OCI-LY1 (cell line): ENCODE measurements around the gene BOD1.

Source experiments
- H2AFZ ChIP-seq: fragments of 200-600 bp; sonication (generic), shearing (Covaris generic); 2 replicates; pipeline ENCODE4 v1.6.0; 2014; ENCODE audit warnings: antibody characterized with exemption, mild to moderate bottlenecking, low read length
- H3F3A ChIP-seq: fragments of 200-600 bp; sonication (generic), shearing (Covaris generic); 2 replicates; pipeline ENCODE4 v1.6.0; 2014; ENCODE audit warnings: mild to moderate bottlenecking, antibody characterized with exemption, low read length, moderate library complexity; ENCODE audit not compliant: insufficient read depth
- H3K27ac ChIP-seq: fragments of 200-600 bp; sonication (generic); 2 replicates; pipeline ENCODE4 v1.5.1; 2014; ENCODE audit warnings: low read length, mixed run types, mild to moderate bottlenecking, low read depth; ENCODE audit not compliant: poor library complexity, severe bottlenecking
- H3K27me3 ChIP-seq: fragments of 200-600 bp; sonication (generic); 2 replicates; pipeline ENCODE4 v1.6.0; 2014; ENCODE audit warnings: antibody characterized with exemption, mild to moderate bottlenecking, low read length, moderate library complexity; ENCODE audit not compliant: insufficient read depth
- H3K36me3 ChIP-seq: fragments of 200-600 bp; sonication (generic); 2 replicates; pipeline ENCODE4 v1.6.1; 2014; ENCODE audit warnings: mild to moderate bottlenecking, antibody characterized with exemption, low read length, moderate library complexity, mixed read lengths; ENCODE audit not compliant: insufficient read depth
- H3K4me1 ChIP-seq: fragments of 200-600 bp; sonication (generic); 2 replicates; pipeline ENCODE4 v1.5.1; 2014; ENCODE audit warnings: mild to moderate bottlenecking, low read length, moderate library complexity; ENCODE audit not compliant: insufficient read depth, severe bottlenecking
- H3K4me2 ChIP-seq: fragments of 200-600 bp; sonication (generic), shearing (Covaris generic); 2 replicates; pipeline ENCODE4 v1.6.1; 2014; ENCODE audit warnings: low read length
- H3K4me3 ChIP-seq: fragments of 200-600 bp; sonication (generic); 2 replicates; pipeline ENCODE4 v1.5.1; 2014; ENCODE audit warnings: low read length, low read depth, mild to moderate bottlenecking, mixed read lengths; ENCODE audit not compliant: poor library complexity, severe bottlenecking
- H3K79me2 ChIP-seq: fragments of 200-600 bp; shearing (Covaris generic); 2 replicates; pipeline ENCODE4 v1.6.1; 2016; ENCODE audit warnings: mixed run types, low read length, mixed read lengths; ENCODE audit not compliant: insufficient read depth
- H3K9ac ChIP-seq: fragments of 200-600 bp; sonication (generic), shearing (Covaris generic); 2 replicates; pipeline ENCODE4 v1.6.1; 2014; ENCODE audit warnings: mild to moderate bottlenecking, low read length, mixed read lengths
- H3K9me2 ChIP-seq: fragments of 200-600 bp; sonication (generic), shearing (Covaris generic); 2 replicates; pipeline ENCODE4 v1.6.1; 2014; ENCODE audit warnings: low read depth, mild to moderate bottlenecking, low read length, mixed read lengths
- H3K9me3 ChIP-seq: fragments of 200-600 bp; shearing (Covaris generic); 2 replicates; pipeline ENCODE4 v1.6.1; 2014; ENCODE audit warnings: low read length, mixed read lengths
- H4K20me1 ChIP-seq: fragments of 200-600 bp; sonication (generic), shearing (Covaris generic); 2 replicates; pipeline ENCODE4 v1.6.0; 2016; ENCODE audit warnings: mild to moderate bottlenecking, low read length; ENCODE audit not compliant: insufficient read depth
- CTCF ChIP-seq: fragments of 200-600 bp; sonication (generic), shearing (Covaris generic); IDR thresholded peaks from 2 replicates; pipeline ENCODE4 v1.5.1; 2017; ENCODE audit warnings: mild to moderate bottlenecking, antibody characterized with exemption, low read length, moderate library complexity, mixed read lengths
- EZH2 ChIP-seq: fragments of 200-600 bp; sonication (generic), shearing (Covaris generic); IDR thresholded peaks from 2 replicates; pipeline ENCODE4 v1.8.0; 2017; ENCODE audit warnings: borderline replicate concordance, mixed run types, mild to moderate bottlenecking, antibody characterized with exemption, low read length, moderate library complexity, mixed read lengths

The BOD1 gene

GRCh38 chr5:173565491-173566072 lies 50.9 kb downstream of the BOD1 start:
- H3K4me2 ChIP-seq, result no peak overlapping the region
- no peaks in the 10 kb centered on the region for H3K4me1 ChIP-seq
- no peaks in the 10 kb centered on the region for H4K20me1 ChIP-seq
- peaks cover 5% of the 10 kb centered on the region; the same call in 1 of the 2 replicates for H3K27me3 ChIP-seq
- no peaks in the 10 kb centered on the region for H3K9me3 ChIP-seq
- H3K9me2 ChIP-seq, result no peaks in the 10 kb centered on the region
- no peaks in the 10 kb centered on the region; the same call in 1 of the 2 replicates for H3K36me3 ChIP-seq
- TF ChIP-seq EZH2, result no peak
- no peak for TF ChIP-seq CTCF
- no peak overlapping the region for H3K4me3 ChIP-seq
- H3F3A ChIP-seq, result no peaks in the 10 kb centered on the region
- H2AFZ ChIP-seq, result no peak overlapping the region
- no peak overlapping the region for H3K27ac ChIP-seq
- H3K79me2 ChIP-seq, result no peaks in the 10 kb centered on the region
- H3K9ac ChIP-seq, result no peak overlapping the region

- Histone ChIP-seq H3K9ac (no peak overlapping the region), H3K4me3 (no peak overlapping the region), H3K27me3 (peaks cover 10% of the 10 kb centered on the region; the same call in 1 of the 2 replicates), H3K36me3 (no peaks in the 10 kb centered on the region; the same call in 1 of the 2 replicates), H2AFZ (no peak overlapping the region), H3F3A (no peaks in the 10 kb centered on the region), H3K4me1 (no peaks in the 10 kb centered on the region), H3K4me2 (no peak overlapping the region), H3K9me3 (peaks cover 6% of the 10 kb centered on the region), H3K27ac (no peak overlapping the region), H3K79me2 (no peaks in the 10 kb centered on the region), H3K9me2 (no peaks in the 10 kb centered on the region), H4K20me1 (no peaks in the 10 kb centered on the region)
- no peak for TF ChIP-seq EZH2
- TF ChIP-seq CTCF, result no peak
These were observed 52.3 kb downstream of the BOD1 start for GRCh38 chr5:173564106-173564505.

- H3K4me1 ChIP-seq, result no peaks in the 10 kb centered on the region
- H3K4me2 ChIP-seq, result no peak overlapping the region
- no peak overlapping the region for H3K4me3 ChIP-seq
- peaks cover 6% of the 10 kb centered on the region for H3K9me3 ChIP-seq
- TF ChIP-seq CTCF (no peak), EZH2 (no peak)
- no peak overlapping the region for H3K9ac ChIP-seq
- no peak overlapping the region for H2AFZ ChIP-seq
- no peak overlapping the region for H3K27ac ChIP-seq
- H3F3A ChIP-seq, result no peaks in the 10 kb centered on the region
- H3K79me2 ChIP-seq, result no peaks in the 10 kb centered on the region
- peaks cover 10% of the 10 kb centered on the region; the same call in 1 of the 2 replicates for H3K27me3 ChIP-seq
- no peaks in the 10 kb centered on the region for H4K20me1 ChIP-seq
- no peaks in the 10 kb centered on the region; the same call in 1 of the 2 replicates for H3K36me3 ChIP-seq
- no peaks in the 10 kb centered on the region for H3K9me2 ChIP-seq
These were observed 53.2 kb downstream of the BOD1 start for GRCh38 chr5:173563246-173563645.
